TTC549 (cell line): ENCODE measurements around the gene CSK.
"Not testable (repeated sequence)": the region's sequence is repeated elsewhere in the genome, so short reads cannot be mapped to it uniquely, and the experiment has no call there.

Experiments used
- FAIRE-seq: peaks from 2 replicates; lab custom pipeline; 2012; peaks lifted over from hg19 to GRCh38; lab: Jason Lieb, UNC

Gene CSK

DNA sequence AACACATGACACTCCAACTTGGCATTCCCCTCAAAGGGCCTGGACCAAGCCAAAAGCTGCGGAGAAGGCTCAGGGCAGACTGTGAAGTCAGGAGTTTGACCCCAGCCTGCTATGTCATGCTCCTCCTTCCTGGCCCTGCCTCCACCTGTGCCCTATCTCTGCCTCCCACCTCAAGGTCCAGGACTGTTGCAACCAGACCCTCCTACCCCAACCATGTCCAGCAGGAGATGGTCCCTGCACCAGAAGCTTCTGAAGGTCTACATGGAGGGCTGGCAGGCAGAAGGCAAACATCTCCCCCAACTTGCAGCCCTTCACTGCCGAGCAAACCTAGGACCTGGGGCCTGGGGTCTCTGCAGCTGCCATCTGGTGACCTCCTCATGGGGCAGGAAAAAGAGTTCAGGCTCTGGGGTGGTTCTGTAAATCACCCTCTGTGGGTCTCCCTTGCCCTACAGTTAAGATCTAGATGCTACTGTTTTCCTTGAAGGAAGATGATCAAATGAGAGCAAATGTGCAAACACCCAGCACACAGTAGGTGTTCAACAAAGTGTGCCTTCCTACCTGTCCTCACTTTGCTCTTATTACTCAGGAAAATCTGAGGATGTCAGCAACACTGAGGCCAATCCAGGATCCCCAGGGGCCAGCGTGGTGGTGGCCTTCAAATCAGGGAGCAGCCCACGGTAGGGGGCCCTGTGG, 11.5 kb upstream of the CSK start:
- FAIRE-seq: no peak

DNA sequence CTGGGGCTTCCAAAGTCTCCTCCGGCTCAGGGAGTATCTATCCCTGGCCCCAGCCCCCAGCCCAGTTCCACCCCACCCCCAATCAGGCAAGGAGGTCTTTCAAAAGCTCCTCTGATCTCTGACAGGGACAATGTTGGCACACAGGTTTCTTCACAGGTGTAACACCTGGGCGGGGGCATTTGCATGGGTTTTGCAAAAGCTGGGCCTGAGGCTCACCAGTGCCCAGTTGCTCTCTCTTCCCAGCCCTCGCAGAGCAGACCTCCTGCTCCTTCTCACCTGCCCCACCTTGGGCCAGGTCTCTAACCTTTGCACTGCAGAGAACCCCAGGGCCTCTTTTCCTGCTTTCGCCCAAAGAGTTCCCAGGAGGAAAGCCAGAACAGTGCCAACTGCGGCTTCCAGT, 8.6 kb upstream of the CSK start:
- FAIRE-seq: no peak

DNA sequence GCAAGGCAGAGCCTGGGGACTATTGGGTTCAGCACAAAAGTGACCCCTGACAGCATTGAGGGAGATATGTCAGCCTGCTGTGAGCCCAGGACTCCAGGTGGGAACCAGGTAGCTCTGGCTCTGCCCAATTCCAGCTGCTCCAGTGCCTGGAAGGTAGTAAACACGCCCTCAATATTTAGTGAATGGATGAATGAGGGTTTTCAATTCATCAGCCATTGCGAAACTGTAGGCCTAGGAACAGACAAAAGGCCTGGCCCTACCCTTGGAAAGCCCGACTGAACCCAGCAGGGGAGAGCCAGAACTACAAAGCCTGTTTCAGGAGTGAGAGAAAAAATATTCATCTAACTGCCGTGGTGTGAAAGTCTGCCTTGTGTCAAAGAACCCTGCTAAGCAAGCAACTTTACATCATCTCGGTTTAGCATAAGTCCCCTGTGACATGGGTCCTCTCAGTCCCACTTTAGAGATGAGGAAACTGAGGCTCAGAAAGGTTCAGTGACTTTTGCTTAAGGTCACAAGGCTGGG, 8.1 kb upstream of the CSK start:
- no peak for FAIRE-seq

DNA sequence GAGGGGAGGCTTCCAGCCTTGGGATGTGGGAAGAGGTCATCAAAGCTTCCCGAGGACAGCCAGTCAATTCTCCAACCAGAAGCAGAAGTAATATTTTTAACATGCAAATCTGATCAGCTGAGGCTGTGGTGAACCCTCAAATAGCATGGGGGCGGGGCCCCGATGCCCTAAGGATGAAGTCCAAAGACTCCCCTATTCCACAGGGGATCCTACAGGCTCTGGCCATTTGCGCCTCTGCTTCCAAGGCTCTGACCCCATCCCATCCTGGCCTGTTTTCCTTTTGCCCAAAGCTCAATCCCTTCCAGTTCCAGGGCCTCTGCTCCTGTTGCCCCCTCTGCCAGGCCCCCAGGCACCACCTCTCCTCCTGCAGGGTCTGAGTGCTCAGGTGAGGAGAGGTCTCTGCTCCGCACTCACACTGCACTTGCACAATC, 6.7 kb upstream of the CSK start:
- FAIRE-seq: no peak

DNA sequence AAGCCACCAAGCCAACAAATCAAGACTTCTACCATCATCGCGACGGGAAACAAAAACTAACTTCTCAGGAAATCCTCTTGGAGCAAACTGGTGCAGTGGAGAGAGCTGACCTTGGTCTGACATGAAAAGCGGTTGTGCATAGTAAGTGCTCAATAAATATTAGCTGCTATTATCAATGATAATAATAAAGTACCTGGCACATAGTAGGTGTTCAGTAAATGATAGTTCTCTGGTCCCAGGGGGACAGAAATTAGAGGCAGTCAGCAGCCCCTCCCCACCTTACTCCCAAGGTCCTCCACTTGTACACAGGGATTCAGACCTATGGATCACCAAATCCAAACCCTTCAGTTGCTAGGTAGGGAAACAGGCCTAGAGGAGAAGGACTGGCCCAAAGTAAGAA, 6.0 kb upstream of the CSK start:
- no peak for FAIRE-seq

DNA sequence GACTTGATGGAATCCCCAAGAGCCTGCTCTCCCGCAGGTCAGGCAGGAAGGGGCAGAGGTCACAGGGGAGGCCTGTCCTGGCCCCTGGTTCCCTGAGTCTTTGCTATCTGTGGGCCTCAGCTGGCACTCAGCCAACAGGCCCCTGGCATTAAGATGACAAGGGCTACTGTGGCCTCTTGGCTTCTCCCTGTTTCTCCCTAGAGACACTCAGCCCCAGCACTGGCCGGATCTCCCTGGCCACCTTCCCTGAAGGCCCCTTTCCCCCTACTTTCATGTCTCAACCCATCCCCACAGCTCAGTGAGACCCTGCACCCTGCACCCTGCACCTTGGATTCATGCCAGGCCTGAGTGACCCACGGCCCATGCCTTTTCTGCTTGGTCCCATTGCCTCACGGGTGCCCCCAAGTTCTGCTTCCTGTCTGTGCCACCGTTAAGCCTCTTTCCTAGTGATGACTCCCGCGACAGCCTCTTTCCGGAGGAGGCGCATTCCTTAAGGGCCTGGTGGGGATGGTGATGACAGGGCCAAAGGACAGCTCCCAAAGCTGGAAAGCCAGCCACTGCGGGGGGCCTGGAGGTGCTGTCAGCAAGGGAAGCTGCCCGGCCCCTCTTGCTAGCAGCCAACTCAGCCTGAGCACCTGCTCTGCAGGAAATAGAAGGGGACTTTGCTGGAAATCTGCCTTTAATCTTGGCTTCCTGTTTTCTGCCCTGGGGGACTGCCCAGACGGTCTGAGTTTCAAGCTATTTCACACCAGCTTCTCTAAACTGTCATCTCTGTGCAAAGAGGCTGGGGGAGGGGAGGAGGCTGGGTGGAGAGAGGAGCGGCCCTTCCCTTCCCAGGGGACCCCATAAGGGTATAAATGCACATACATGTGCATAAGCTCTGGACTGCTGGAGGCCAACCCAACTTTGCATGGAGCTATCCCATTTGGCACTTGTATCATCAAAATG, 4.8 kb upstream of the CSK start:
- no peak for FAIRE-seq

DNA sequence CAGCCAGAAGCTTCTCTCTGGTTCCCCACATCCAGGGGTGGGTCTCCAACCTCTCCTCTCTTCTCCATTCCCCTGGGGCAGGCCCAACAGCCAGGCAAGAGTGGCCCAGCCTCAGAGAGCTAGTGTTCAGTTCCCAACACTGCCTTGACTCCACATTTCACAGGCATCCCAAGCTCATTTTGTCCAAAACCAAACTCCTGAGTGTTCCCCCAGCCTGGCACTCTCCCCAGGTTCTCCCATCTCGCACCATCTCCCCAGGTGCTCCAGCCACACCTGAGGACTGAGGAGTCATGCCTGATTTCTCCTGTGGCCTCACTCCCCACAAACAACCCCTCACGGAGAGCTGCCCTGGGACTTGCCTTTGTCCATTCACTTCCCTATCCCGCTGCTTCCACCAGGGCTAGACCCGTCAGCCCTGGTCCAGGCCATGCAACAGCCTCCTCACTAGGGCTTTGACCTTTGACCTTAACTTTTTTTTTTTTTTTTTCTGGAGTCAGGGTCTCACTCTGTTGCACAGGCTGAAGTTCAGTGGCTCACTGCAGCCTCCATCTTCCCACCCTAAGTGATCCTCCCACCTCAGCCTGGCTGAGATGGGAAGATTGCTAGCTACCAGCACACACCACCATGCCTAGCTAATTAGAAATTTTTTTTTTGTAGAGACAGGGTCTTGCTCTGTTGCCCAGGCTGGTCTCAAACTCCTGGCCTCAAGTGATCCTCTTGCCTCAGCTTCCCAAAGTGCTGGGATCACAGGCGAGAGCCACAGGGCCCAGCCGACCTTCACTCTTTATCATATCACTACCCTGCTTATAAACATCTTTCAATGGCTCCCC, 3.9 kb upstream of the CSK start:
- no peak for FAIRE-seq

DNA sequence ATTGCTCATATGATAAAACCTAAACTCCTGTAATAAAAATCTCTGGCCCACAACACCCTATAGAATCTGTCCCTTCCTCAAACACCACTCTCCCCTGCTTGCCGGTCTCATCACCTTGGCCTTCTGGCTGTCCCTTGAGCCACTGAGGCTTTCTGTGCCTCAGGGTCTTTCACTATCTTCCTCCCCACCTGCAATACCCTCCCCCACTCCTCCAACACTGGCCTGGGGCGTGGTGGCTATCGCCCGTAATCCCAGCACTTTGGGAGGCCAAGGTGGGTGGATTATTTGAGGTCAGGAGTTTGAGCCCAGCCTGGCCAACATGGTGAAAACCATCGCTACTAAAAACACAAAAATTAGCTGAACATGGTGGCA, 3.3 kb upstream of the CSK start:
- no peak for FAIRE-seq

DNA sequence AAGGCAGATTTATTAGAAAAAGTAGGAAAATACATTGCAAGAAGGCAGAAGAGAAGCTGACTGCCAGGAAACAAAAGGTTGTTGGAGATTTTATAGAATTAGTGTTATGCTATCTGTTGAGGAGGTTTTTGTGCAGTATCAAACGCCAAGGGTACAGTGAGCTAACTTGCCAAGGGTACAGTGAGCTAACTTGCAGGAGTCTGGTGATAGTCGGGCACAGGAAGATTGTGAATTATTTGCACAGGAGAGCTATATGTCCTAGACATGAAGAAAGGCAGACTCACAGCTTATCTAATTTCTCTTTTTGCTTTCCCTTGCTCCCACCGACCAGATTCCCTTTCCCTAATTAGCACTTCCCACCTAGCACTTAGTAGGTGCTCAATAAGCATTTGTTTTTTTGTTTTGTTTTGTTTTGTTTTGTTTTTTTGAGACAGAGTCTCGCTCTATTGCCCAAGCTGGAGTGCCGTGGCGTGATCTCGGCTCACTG, 2.7 kb upstream of the CSK start:
- FAIRE-seq: no peak

DNA sequence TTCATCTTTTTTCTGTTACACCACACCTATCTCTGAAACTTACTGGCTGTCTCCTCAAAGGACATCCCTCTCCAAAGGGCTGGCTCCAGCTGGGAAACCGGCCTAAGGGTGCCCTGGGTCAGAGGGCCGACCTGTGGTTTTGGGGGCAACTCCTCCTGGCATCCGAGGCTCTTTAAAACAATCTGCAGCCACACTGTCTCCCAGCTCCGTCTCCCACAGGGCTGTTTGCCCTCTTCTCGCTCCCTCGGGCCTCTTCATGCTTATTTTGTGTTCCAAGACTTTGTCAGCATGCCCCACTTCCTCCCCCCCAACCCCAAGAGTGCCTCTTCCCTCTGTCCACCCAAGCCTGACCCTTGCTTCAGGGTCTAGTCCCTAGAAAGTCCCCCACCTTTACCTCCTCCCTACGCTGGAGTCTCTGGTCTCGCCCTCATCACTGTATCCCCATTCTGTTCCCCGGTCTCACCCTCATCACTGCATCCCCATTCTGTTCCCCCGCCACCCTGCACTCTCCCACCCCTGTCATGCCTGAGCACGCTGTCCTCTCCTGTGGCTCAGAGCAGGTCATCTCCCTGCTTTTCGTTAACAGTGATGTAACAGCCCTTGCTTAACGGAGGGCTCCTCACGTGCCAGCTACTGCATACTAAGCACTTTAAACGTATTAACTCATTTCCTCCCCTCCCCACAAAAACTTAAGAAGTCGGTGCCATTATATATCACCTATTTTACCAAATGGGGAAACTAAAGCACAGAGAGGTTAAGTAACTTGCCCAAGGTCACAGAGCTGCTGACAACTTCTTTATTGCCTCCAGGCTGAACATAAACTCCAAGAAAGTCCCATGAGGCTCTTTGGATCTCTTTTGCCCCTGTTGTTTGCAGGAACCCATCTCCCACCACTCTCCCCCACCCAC, 1.1 kb upstream of the CSK start:
- no peak for FAIRE-seq

DNA sequence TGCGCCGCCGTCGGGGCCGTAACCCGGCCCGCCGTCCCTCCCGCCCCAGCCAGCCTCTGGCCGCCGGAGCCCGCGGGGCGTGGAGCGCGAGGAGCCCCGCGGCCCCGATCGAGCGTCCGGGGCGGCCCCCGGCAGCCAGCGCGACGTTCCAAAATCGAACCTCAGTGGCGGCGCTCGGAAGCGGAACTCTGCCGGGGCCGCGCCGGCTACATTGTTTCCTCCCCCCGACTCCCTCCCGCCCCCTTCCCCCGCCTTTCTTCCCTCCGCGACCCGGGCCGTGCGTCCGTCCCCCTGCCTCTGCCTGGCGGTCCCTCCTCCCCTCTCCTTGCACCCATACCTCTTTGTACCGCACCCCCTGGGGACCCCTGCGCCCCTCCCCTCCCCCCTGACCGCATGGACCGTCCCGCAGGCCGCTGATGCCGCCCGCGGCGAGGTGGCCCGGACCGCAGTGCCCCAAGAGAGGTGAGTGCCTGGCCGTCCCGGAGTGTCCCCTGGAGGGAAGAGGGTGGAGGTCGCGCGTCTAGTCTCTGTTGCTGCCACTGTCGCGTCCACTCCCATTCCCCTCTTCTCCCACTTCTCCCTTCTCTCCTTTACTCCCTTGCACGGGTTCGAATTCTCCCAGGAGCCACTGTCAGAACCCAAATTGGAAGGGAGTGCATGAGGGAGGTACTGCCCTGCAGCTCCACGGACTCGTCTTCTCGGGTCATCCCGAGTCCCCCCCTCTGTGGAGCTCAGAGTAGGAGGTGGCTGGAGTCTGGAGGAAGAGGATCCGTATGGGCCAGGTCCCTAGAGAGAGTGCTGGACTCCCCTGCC, 585 bp downstream of the CSK start:
- FAIRE-seq: no peak

DNA sequence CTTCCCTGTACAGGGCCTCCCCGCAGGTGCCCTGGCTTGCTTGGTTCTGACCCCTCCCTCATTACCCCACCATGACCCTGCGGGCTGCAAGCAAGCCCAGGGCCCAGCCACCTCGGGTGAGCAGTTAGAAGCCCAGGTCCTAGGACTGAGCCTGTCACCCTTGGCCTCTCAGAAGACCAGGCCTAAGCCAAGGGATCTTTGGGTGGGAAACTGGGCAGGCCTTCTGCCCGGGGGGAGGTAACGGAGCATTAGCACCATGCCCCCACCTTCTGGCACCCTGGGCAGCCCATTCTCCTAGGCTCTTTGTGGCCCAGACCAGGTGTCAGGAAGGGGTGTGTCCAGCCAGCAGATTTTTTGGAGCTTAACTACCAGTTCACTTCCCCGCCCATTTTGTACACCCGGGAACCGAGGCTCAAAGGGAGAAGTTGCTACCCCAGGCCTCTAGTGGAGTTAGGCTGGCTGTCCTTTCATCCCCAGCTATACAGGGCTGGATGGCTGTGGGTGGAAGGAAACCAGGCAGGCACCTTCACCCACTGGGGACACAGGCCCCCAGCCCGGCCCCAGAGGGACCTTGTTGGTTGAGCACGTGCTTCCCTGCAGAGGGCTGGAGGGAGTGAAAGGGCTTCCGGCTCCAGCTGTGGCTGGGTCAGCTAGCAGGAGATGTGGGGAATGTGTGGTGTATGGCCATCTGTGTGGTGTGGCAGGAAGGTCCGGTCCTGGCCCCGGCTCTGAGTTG, 1.4 kb downstream of the CSK start:
- FAIRE-seq: no peak

DNA sequence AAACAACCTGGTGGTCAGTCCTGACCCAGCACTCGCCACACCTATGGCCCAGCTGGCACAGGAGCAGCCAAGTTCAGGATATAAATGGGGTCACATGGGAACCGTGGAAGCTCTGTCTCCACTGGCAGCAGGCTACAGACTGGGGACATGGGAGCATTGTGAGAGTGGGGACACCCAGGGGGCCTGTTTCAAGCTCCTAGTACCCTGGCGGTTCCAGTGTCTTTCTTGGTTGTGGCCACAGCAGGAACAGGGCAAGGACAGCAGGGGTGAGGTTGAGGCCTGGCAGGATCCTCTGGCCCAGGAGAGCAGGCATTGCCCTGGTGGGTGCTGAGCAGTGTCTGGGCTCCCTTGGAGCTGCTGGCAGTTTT, 1.9 kb downstream of the CSK start:
- FAIRE-seq: no peak

DNA sequence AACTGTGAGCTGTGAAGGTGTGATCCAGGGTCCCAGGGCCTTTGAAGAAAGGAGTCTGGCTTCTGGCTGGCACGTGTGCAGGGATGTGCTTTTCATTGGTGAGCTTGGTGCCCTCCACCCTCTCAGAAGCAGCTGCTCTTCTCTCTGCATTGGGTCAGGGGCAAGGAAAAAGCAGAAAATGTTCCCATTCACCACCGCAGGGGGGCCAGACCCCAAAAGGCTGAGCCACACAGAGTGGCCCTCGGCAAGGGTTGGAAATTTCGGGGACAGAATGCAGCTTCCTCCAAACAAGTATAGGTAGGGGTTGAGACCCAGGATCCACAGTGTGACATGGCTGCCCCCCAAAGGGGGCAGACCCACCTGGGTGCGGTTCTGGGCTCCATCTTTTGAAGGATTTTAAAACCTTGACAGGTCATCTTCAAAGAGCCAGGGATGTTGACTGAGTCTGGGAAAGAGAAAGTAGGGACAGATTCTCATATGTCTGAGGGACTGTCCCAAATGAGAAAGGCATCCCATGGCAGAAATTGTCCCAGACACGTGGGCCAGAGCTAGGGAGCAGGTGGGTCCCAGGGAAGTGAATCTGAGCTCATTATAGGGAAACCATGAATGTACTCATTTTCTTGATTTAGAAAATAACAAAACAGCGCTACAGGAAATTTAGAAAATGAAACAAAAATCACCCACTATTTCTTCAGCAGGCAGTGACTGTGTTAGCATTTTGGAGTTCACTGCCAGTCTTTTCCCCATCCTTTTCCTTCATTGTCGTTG, 2.7 kb downstream of the CSK start:
- FAIRE-seq: no peak

DNA sequence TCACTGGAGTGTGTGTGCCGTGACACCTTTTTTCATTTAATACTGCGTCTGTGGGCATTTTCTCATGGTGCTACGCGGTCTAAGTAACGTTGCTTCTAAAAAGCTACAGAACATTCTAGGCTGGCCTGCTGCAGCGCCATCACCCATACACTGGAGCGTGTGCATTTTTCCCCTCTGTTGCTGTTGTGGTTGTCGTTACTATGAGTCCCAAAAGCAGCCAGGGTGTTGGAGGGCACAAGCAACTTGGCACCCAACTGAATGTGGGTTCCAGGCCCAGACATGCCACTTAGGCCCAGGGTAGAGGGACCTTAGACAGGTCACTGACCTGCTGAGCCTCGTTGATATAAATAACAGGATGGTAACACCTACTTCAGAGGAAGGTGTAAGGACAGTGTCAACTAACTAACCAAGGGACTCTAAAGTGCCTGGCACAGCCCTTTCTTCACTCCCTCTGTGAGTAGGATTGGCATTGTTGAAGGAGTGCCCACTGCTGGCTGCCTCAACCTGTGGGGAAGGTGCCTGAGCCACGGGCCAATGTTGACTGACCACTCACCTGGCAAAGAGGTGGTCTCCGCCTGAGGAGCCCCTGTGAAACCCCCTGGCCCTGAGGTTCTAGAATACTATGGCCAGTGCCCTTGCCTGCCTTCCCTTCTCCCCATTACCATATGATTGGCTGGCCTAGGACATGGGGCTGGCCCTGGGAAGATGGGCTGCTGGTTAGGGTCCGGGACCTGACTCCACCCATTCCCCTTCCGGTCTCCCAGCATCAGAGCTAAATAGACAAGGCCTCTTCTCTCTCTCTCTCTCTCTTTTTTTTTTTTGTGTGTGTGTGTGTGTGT, 3.5 kb downstream of the CSK start:
- no peak for FAIRE-seq

DNA sequence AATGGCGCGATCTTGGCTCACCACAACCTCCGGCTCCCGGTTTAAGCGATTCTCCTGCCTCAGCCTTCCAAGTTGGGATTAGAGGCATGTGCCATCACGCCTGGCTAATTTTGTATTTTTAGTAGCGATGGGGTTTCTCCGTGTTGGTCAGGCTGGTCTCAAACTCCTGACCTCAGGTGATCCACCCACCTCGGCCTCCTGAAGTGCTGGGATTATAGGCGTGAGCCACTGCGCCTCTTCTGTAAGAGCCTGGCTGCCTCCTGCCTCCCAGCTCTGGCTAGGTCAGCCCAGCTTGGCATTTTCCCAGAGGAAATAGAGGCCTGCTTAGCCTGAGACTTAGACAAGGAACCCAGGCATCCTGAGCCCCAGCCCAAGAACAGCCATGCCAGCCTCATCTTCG, 4.2 kb downstream of the CSK start:
- FAIRE-seq: not testable (repeated sequence)

DNA sequence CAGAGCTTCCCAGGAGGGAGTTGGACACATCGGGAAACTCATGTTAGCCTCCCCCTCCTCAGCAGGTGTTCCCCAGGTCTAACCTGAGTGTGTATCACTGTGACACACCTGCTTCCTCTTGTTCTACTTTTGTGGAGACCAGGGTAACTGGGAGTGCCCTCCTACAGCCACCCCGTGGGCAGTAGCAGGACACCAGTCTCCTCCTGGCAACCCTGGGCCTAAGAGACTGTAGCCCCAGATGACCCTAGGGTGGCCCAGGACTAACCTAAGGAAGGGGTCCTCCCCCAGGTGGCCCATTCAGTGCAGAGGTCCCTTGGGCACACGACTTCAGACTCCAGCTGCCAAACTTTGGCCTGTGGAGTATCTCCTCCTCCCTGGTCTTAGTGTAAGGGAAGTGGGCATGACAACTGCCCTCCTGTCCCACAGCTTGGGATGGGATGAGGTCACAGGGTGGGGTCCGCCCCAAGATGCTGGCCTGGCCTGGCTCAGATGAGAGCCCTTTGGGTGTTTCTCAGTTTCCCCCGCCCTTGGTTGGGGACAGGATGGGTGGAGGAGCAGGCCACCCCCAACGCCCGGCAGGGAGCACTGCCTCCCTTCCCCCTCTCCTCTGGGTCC, 4.8 kb downstream of the CSK start:
- no peak for FAIRE-seq
